Activated naive CD8-positive, alpha-beta T cell treated with anti-CD3 and anti-CD28 coated beads, Interleukin-2, amount 50 U/mL, for 24 hours (primary cell): ENCODE measurements around the gene OBSCN.
A peak's percentile ranks its signal among the peaks of the same experiment; 100 is the strongest.
"Not testable (repeated sequence)": the region's sequence is repeated elsewhere in the genome, so short reads cannot be mapped to it uniquely, and the experiment has no call there.

Experiments
- ATAC-seq: fragments of 150-1000 bp; cut with Tn5 transposase; one replicate; pipeline ENCODE4 v1.10.0; 2021
- DNase-seq: peaks from one replicate; pipeline ENCODE4 v3.0.0; 2021
- H3K27ac Mint-ChIP-seq: one replicate; pipeline ENCODE4 v1.8.0; 2021; ENCODE audit warnings: mild to moderate bottlenecking, mixed read lengths
- H3K27me3 Mint-ChIP-seq: one replicate; pipeline ENCODE4 v1.8.0; 2021; ENCODE audit warnings: mixed read lengths
- H3K36me3 Mint-ChIP-seq: one replicate; pipeline ENCODE4 v1.8.0; 2021; ENCODE audit warnings: low read depth, mixed read lengths
- H3K4me1 Mint-ChIP-seq: one replicate; pipeline ENCODE4 v1.8.0; 2021; ENCODE audit warnings: mixed read lengths
- H3K4me3 Mint-ChIP-seq: one replicate; pipeline ENCODE4 v1.8.0; 2021; ENCODE audit warnings: mild to moderate bottlenecking, moderate library complexity, mixed read lengths
- H3K9me3 Mint-ChIP-seq: one replicate; pipeline ENCODE4 v1.8.0; 2021; ENCODE audit warnings: mixed read lengths

The OBSCN gene

DNA sequence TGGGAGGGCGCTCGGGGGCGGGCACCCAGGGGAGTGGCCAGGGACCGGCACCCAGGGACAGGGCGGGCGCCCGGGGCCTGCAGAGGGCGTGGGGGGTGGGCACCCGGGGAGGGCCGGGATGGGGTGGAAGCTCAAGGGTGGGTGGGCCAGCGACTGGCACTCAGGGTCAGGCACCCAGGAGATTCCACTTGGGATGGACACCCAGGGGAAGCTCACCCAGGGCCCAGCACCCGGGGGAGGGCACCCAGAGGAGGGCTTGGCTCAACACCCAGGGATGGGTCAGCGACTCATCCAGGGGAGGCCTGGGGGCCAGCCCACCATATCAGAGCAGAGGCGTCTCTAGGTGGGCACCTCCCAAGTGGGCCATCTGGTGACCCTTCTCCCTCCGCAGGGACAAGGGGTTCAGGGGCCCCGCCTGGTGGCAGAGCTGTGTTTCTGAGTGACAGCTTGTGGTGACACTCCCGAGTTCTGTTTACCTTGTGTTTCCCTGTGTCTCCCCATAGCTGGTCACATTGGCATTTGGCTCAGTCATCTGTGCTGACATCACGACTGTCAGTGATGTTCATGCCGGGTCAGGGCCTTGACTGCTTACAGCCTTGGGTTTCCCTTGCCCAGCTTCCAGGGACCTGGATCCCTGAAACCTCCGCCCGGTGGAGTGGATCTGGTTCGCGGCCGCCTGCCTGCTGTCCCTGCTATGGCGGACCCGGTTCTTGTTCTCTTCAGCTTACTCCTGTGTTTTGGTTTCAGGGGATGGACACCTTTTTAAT lies 41.5 kb upstream of the OBSCN start:
- no peaks in the 10 kb centered on the region for H3K9me3 Mint-ChIP-seq
- H3K36me3 Mint-ChIP-seq, result no peaks in the 10 kb centered on the region
- ATAC-seq (peak; percentile 80), DNase-seq (peak; percentile 62)
- H3K27me3 Mint-ChIP-seq, result no peaks in the 10 kb centered on the region
- H3K4me1 Mint-ChIP-seq, result peaks cover 34% of the 10 kb centered on the region
- H3K4me3 Mint-ChIP-seq, result peak overlapping the region; percentile 86
- H3K27ac Mint-ChIP-seq, result peak overlapping the region; percentile 68

DNA sequence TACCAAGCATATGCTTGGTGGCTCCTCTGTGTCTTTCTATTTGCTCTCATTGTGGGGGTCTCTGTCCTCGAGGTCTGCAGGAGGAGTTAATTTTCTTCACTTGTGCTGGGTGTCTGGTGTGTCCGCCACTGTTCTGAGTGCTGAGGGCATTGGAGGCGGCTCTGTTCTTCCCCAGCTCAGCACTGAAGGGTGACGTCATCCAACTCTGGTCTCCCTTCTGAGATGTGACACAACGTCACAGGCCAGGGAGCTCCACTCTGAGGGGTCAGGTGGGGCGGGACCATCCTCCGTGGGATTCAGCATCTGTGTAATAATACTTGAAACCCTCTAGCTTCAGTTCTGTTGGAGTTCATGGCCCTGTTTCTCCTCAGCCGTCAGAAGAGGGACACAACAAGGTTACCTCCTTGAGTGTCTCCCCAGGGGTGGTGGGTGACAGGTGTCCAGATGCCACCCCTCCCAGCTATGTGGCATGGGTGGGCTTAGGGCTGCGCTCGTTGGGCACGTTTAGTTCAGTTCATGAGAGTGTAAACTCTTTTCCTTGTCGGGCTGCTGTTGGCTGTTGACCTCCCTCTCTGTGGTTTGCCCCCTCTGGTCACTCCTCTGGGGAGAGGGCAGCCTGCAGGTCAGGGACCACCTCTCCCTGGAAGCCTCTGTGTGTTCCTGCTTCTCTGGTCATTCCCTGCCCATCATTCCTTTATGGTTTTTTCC lies 39.1 kb upstream of the OBSCN start:
- Mint-ChIP-seq H3K9me3 (no peaks in the 10 kb centered on the region), H3K4me1 (peaks cover 26% of the 10 kb centered on the region), H3K27me3 (no peaks in the 10 kb centered on the region), H3K27ac (no peak overlapping the region), H3K36me3 (no peaks in the 10 kb centered on the region), H3K4me3 (no peak overlapping the region)
- ATAC-seq, result no peak
- no peak for DNase-seq

DNA sequence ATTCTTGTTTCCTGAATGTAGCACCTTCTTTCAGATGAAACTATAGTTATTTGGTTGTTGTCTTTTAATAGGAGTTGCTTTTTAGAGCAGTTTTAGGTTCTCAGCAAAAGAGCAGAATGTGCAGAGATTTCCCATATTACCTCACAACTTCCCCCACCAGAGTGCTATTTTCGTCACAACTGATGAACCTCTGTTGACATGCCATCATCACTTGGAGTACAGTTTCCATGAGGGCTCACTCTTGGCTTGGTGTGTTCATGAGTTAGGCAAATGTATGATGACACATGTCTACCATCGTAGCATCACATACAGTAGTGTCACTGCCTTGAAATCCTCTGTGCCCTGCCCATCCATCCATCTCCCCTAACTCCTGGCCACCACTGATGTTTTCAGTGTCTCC lies 38.5 kb upstream of the OBSCN start:
- no peaks in the 10 kb centered on the region for H3K36me3 Mint-ChIP-seq
- DNase-seq, result no peak
- H3K4me1 Mint-ChIP-seq, result peaks cover 20% of the 10 kb centered on the region
- no peaks in the 10 kb centered on the region for H3K9me3 Mint-ChIP-seq
- no peak for ATAC-seq
- H3K27ac Mint-ChIP-seq, result no peak overlapping the region
- H3K4me3 Mint-ChIP-seq, result no peak overlapping the region
- no peaks in the 10 kb centered on the region for H3K27me3 Mint-ChIP-seq

- no peak for DNase-seq
- no peaks in the 10 kb centered on the region for H3K36me3 Mint-ChIP-seq
- no peaks in the 10 kb centered on the region for H3K9me3 Mint-ChIP-seq
- H3K4me1 Mint-ChIP-seq, result peaks cover 12% of the 10 kb centered on the region
- H3K27ac Mint-ChIP-seq, result no peak overlapping the region
- H3K27me3 Mint-ChIP-seq, result no peaks in the 10 kb centered on the region
- ATAC-seq, result no peak
- no peak overlapping the region for H3K4me3 Mint-ChIP-seq
These were observed 37.2 kb upstream of the OBSCN start for GRCh38 chr1:228170666-228171065.

- no peak for DNase-seq
- H3K27me3 Mint-ChIP-seq, result no peaks in the 10 kb centered on the region
- H3K4me3 Mint-ChIP-seq, result no peak overlapping the region
- no peaks in the 10 kb centered on the region for H3K36me3 Mint-ChIP-seq
- H3K4me1 Mint-ChIP-seq, result peaks cover 12% of the 10 kb centered on the region
- no peaks in the 10 kb centered on the region for H3K9me3 Mint-ChIP-seq
- no peak for ATAC-seq
- H3K27ac Mint-ChIP-seq, result no peak overlapping the region
These were observed 36.5 kb upstream of the OBSCN start for GRCh38 chr1:228171221-228171891.

- Mint-ChIP-seq H3K27me3 (no peaks in the 10 kb centered on the region), H3K4me3 (no peak overlapping the region), H3K9me3 (no peaks in the 10 kb centered on the region), H3K27ac (no peak overlapping the region), H3K36me3 (no peaks in the 10 kb centered on the region), H3K4me1 (peaks cover 1% of the 10 kb centered on the region)
- ATAC-seq, result no peak
- no peak for DNase-seq
These were observed 35.0 kb upstream of the OBSCN start for GRCh38 chr1:228172591-228173527.

- not testable (repeated sequence) for H3K27me3 Mint-ChIP-seq, H3K4me1 Mint-ChIP-seq, H3K4me3 Mint-ChIP-seq, ATAC-seq, DNase-seq, H3K9me3 Mint-ChIP-seq, H3K27ac Mint-ChIP-seq, H3K36me3 Mint-ChIP-seq
These were observed 34.0 kb upstream of the OBSCN start for GRCh38 chr1:228173528-228174481.

- H3K9me3 Mint-ChIP-seq, result no peaks in the 10 kb centered on the region
- no peak overlapping the region for H3K27ac Mint-ChIP-seq
- no peaks in the 10 kb centered on the region for H3K4me1 Mint-ChIP-seq
- H3K27me3 Mint-ChIP-seq, result no peaks in the 10 kb centered on the region
- H3K36me3 Mint-ChIP-seq, result no peaks in the 10 kb centered on the region
- no peak overlapping the region for H3K4me3 Mint-ChIP-seq
- DNase-seq (no peak), ATAC-seq (peak; percentile 24)
These were observed 33.1 kb upstream of the OBSCN start for GRCh38 chr1:228174482-228175315.

DNA sequence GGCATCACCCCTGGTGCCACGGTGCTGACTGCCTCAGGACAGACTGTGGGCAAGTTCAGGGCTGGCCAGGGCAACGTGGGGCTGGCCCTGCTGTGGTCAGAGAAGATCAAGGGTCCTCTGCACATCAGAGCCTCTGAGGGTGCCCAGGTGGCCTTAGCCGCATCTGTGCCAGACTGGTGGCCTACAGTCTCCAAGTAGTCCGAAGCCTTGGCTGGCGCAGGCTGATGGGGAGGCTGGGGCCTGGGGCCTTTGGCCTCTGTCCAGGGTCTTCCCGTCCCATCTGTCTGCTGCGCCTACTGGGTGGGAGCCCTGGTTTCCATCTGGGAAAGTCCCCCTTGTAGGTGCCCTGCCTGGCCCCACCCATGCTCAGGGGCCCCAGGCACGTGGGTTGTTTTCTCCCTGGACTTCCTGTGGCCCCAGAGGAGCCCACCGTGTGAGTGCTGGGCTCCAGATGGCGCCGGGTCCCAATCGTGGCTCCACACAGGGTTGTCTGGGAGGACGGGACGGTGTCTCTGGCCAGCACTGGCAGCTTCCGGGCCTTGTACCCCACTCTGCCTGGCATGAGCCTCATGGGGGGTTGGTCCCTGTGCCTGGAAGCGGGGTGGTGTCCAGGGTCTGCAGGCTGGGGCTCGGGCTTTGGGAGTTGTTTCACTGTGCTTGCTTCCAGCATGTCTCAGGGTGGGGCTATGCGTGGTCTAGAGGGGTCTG lies 32.4 kb upstream of the OBSCN start:
- ATAC-seq, result no peak
- DNase-seq, result no peak
- no peak overlapping the region for H3K4me3 Mint-ChIP-seq
- no peaks in the 10 kb centered on the region for H3K9me3 Mint-ChIP-seq
- no peaks in the 10 kb centered on the region for H3K36me3 Mint-ChIP-seq
- no peaks in the 10 kb centered on the region for H3K27me3 Mint-ChIP-seq
- no peaks in the 10 kb centered on the region for H3K4me1 Mint-ChIP-seq
- H3K27ac Mint-ChIP-seq, result no peak overlapping the region

- ATAC-seq (no peak), DNase-seq (no peak)
- no peak overlapping the region for H3K27ac Mint-ChIP-seq
- H3K4me1 Mint-ChIP-seq, result no peaks in the 10 kb centered on the region
- H3K9me3 Mint-ChIP-seq, result no peaks in the 10 kb centered on the region
- H3K27me3 Mint-ChIP-seq, result no peaks in the 10 kb centered on the region
- no peak overlapping the region for H3K4me3 Mint-ChIP-seq
- H3K36me3 Mint-ChIP-seq, result no peaks in the 10 kb centered on the region
These were observed 31.8 kb upstream of the OBSCN start for GRCh38 chr1:228176024-228176395.

GRCh38 chr1:228176461-228177182 lies 31.2 kb upstream of the OBSCN start:
- H3K27me3 Mint-ChIP-seq, result no peaks in the 10 kb centered on the region
- H3K27ac Mint-ChIP-seq, result no peak overlapping the region
- H3K4me3 Mint-ChIP-seq, result no peak overlapping the region
- no peaks in the 10 kb centered on the region for H3K36me3 Mint-ChIP-seq
- ATAC-seq (no peak), DNase-seq (no peak)
- no peaks in the 10 kb centered on the region for H3K9me3 Mint-ChIP-seq
- no peaks in the 10 kb centered on the region for H3K4me1 Mint-ChIP-seq

DNA sequence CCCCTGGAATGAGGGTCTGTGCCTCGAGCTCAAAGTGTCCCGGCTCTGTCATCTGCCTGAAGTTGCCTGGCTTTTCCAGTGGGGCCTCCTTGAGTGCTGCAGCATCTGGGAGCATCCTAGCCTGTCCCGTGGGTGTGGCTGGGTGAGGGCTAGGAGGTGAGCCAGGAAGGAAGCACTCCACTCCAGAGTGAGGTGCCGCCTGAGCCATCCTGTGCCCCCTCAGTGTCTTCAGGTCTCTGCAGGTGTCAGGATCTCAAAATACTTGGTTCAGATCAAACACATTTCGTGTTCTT lies 30.7 kb upstream of the OBSCN start:
- no peaks in the 10 kb centered on the region for H3K36me3 Mint-ChIP-seq
- no peaks in the 10 kb centered on the region for H3K27me3 Mint-ChIP-seq
- H3K27ac Mint-ChIP-seq, result no peak overlapping the region
- no peak for DNase-seq
- no peak for ATAC-seq
- H3K4me3 Mint-ChIP-seq, result no peak overlapping the region
- H3K9me3 Mint-ChIP-seq, result no peaks in the 10 kb centered on the region
- no peaks in the 10 kb centered on the region for H3K4me1 Mint-ChIP-seq
